H9 (cell line): ENCODE measurements around the gene CAMTA1. TPM values are rescaled to one million over a fixed set of nuclear protein-coding genes. Genes with fewer than 3 reads are reported as not detected.

Experiments used
- DNase-seq: peaks from one replicate; pipeline ENCODE4 v3.0.0-alpha.2; 2017
- H2AFZ ChIP-seq: one replicate; pipeline ENCODE4 v1.6.1; 2013; ENCODE audit warnings: mild to moderate bottlenecking, low read length, control low read depth, moderate library complexity
- H2AK5ac ChIP-seq: 2 replicates; pipeline ENCODE4 v1.6.1; 2013; ENCODE audit warnings: low read length, control low read depth, mixed read lengths; ENCODE audit not compliant: insufficient read length
- H2BK120ac ChIP-seq: one replicate; pipeline ENCODE4 v1.6.1; 2013; ENCODE audit warnings: low read depth, mild to moderate bottlenecking, low read length, control low read depth, inconsistent platforms; ENCODE audit not compliant: poor library complexity, severe bottlenecking
- H2BK12ac ChIP-seq: 2 replicates; pipeline ENCODE4 v1.6.1; 2013; ENCODE audit warnings: low read length, control low read depth, mixed read lengths, low read depth; ENCODE audit not compliant: insufficient read length
- H2BK15ac ChIP-seq: 2 replicates; pipeline ENCODE4 v1.6.1; 2013; ENCODE audit warnings: low read depth, low read length, control low read depth
- H2BK20ac ChIP-seq: one replicate; pipeline ENCODE4 v1.6.1; 2013; ENCODE audit warnings: low read depth, mild to moderate bottlenecking, low read length, control low read depth, inconsistent platforms; ENCODE audit not compliant: poor library complexity, severe bottlenecking
- H2BK5ac ChIP-seq: 2 replicates; pipeline ENCODE4 v1.6.1; 2013; ENCODE audit warnings: low read length, control low read depth, mixed read lengths; ENCODE audit not compliant: insufficient read length
- H3K14ac ChIP-seq: 2 replicates; pipeline ENCODE4 v1.6.1; 2013; ENCODE audit warnings: low read length, control low read depth; ENCODE audit not compliant: insufficient read depth
- H3K18ac ChIP-seq: 2 replicates; pipeline ENCODE4 v1.6.1; 2013; ENCODE audit warnings: low read depth, mild to moderate bottlenecking, mixed read lengths, low read length, control low read depth; ENCODE audit not compliant: insufficient read length
- H3K23ac ChIP-seq: 2 replicates; pipeline ENCODE4 v1.6.1; 2013; ENCODE audit warnings: low read length, control low read depth, mixed read lengths, low read depth; ENCODE audit not compliant: insufficient read length
- H3K23me2 ChIP-seq: 2 replicates; pipeline ENCODE4 v1.6.1; 2013; ENCODE audit warnings: low read depth, mild to moderate bottlenecking, mixed read lengths, low read length, control low read depth; ENCODE audit not compliant: insufficient read length, poor library complexity, severe bottlenecking
- H3K27ac ChIP-seq: 2 replicates; pipeline ENCODE4 v1.5.1; 2013; ENCODE audit warnings: low read length, control low read depth, mixed read lengths, low read depth; ENCODE audit not compliant: insufficient read length
- H3K27me3 ChIP-seq: 2 replicates; pipeline ENCODE4 v1.6.1; 2013; ENCODE audit warnings: low read length, control low read depth, inconsistent platforms; ENCODE audit not compliant: insufficient read depth
- H3K4ac ChIP-seq: 2 replicates; pipeline ENCODE4 v1.6.1; 2013; ENCODE audit warnings: low read depth, mild to moderate bottlenecking, control low read depth, inconsistent platforms, low read length, moderate library complexity
- H3K4me1 ChIP-seq: 2 replicates; pipeline ENCODE4 v1.6.1; 2013; ENCODE audit warnings: low read length, control low read depth, inconsistent platforms; ENCODE audit not compliant: insufficient read depth
- H3K4me2 ChIP-seq: 2 replicates; pipeline ENCODE4 v1.6.1; 2013; ENCODE audit warnings: low read length, control low read depth, mixed read lengths; ENCODE audit not compliant: insufficient read length, insufficient read depth
- H3K56ac ChIP-seq: 2 replicates; pipeline ENCODE4 v1.6.1; 2013; ENCODE audit warnings: low read depth, mild to moderate bottlenecking, mixed read lengths, low read length, control low read depth; ENCODE audit not compliant: insufficient read length
- H3K79me1 ChIP-seq: 2 replicates; pipeline ENCODE4 v1.6.1; 2013; ENCODE audit warnings: low read depth, mild to moderate bottlenecking, moderate library complexity, low read length, control low read depth, inconsistent platforms; ENCODE audit not compliant: insufficient read depth, poor library complexity, severe bottlenecking
- H3K79me2 ChIP-seq: 2 replicates; pipeline ENCODE4 v1.6.1; 2013; ENCODE audit warnings: low read length, control low read depth, inconsistent platforms; ENCODE audit not compliant: insufficient read depth
- H3K9ac ChIP-seq: 2 replicates; pipeline ENCODE4 v1.6.1; 2013; ENCODE audit warnings: low read length, control low read depth, mixed read lengths; ENCODE audit not compliant: insufficient read length; ENCODE audit errors: extremely low read depth
- H3K9me3 ChIP-seq: one replicate; pipeline ENCODE4 v1.6.1; 2013; ENCODE audit warnings: low read depth, low read length, inconsistent platforms; ENCODE audit not compliant: control insufficient read depth
- H3T11ph ChIP-seq: one replicate; pipeline ENCODE4 v1.6.1; 2013; ENCODE audit warnings: mild to moderate bottlenecking, low read length, control low read depth, inconsistent platforms
- H4K20me1 ChIP-seq: one replicate; pipeline ENCODE4 v1.6.1; 2013; ENCODE audit not compliant: control insufficient read depth, insufficient read length, insufficient read depth
- H4K5ac ChIP-seq: 2 replicates; pipeline ENCODE4 v1.6.1; 2013; ENCODE audit warnings: low read depth, mild to moderate bottlenecking, mixed read lengths, low read length, control low read depth; ENCODE audit not compliant: insufficient read length
- H4K8ac ChIP-seq: replicated peaks from 2 replicates; pipeline ENCODE4 v1.6.1; 2013; ENCODE audit warnings: low read length, control low read depth, mixed read lengths, low read depth; ENCODE audit not compliant: insufficient read length
- H4K91ac ChIP-seq: 2 replicates; pipeline ENCODE4 v1.6.1; 2013; ENCODE audit warnings: low read depth, mild to moderate bottlenecking, moderate library complexity, mixed read lengths, low read length, control low read depth; ENCODE audit not compliant: insufficient read length
- H3K27ac Mint-ChIP-seq, 3 experiments: 2 replicates in 2 of 3; 3 replicates in 1 of 3; pipeline ENCODE4 v1.8.0; 2020 to 2021; ENCODE audit warnings: mixed read lengths in 3 of 3, mild to moderate bottlenecking in 1 of 3, moderate library complexity in 1 of 3
- H3K27me3 Mint-ChIP-seq: 2 replicates; pipeline ENCODE4 v1.8.0; 2021; ENCODE audit warnings: low read depth, mild to moderate bottlenecking, moderate library complexity, mixed read lengths
- H3K36me3 Mint-ChIP-seq, 3 experiments: 2 replicates in 2 of 3; 3 replicates in 1 of 3; pipeline ENCODE4 v1.8.0; 2020 to 2021; ENCODE audit warnings: low read depth in 3 of 3, mixed read lengths in 3 of 3; ENCODE audit not compliant: insufficient read depth in 1 of 3
- H3K4me1 Mint-ChIP-seq, 2 experiments: 2 replicates each; pipeline ENCODE4 v1.8.0; 2020; ENCODE audit warnings: mixed read lengths in 2 of 2
- H3K4me3 Mint-ChIP-seq, 2 experiments: 2 replicates in 1 of 2; 3 replicates in 1 of 2; pipeline ENCODE4 v1.8.0; 2020 to 2021; ENCODE audit warnings: mild to moderate bottlenecking in 2 of 2, mixed read lengths in 2 of 2, moderate library complexity in 1 of 2
- H3K9me3 Mint-ChIP-seq, 2 experiments: 2 replicates in 1 of 2; 3 replicates in 1 of 2; pipeline ENCODE4 v1.8.0; 2020; ENCODE audit warnings: mild to moderate bottlenecking in 2 of 2, mixed read lengths in 2 of 2, moderate library complexity in 1 of 2
- WGBS: extraction: QIAGEN DNeasy Blood & Tissue Kit; methylation state at CpG from one replicate; pipeline ENCODE4 v1.1.7; 2013; ENCODE audit warnings: missing lambda C conversion rate, low lambda C conversion rate, mixed read lengths; ENCODE audit not compliant: insufficient read length; ENCODE audit errors: extremely low coverage; 5-methylcytosine and 5-hydroxymethylcytosine counted together
- total RNA-seq: library from RNA; stranded (reverse); gene quantifications from 2 replicates; pipeline ENCODE4 v1.2.1, GENCODE V29; 2021
- TF ChIP-seq, protein P1 (sequence below): fragments of 200-600 bp; sonication (generic); conservative IDR thresholded peaks from 3 replicates; pipeline ENCODE4 v1.8.0; 2021; ENCODE audit warnings: antibody characterized with exemption, mild to moderate bottlenecking

CAMTA1 gene
- total RNA-seq, 1 experiment from 2014 or later: 115 TPM

DNA sequence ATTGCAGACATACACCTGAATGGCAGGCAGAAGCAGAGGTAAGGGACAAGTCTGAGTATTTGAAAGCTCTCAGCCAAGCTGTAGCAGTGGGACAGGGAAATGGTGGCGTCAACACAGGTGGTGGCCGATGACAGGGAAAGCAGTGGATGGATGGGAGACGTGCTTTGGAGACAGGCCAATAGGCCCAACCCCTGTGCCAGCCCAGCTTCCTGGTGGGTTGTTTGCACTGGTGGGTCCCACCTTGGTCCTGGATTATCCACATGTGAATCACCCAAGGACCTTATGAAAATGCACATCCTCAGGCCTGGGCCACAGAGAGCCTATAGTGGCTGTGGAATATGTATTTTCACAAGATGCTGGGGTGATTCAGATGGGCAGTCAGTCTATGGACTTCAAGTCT is 782.1 kb downstream of the CAMTA1 start:
- H3K27ac ChIP-seq: no peak overlapping the region
- H3K4me3 Mint-ChIP-seq: no peak overlapping the region
- no peak overlapping the region for H3K9ac ChIP-seq
- no peaks in the 10 kb centered on the region for H3K9me3 Mint-ChIP-seq
- H2AK5ac ChIP-seq: no peak overlapping the region
- no peaks in the 10 kb centered on the region for H3K36me3 Mint-ChIP-seq
- H3K9me3 ChIP-seq: no peaks in the 10 kb centered on the region
- H3T11ph ChIP-seq: no peak overlapping the region
- H3K4me2 ChIP-seq: no peak overlapping the region
- no peak overlapping the region for H3K23ac ChIP-seq
- H4K91ac ChIP-seq: no peak overlapping the region
- no peak overlapping the region for H2BK5ac ChIP-seq
- no peaks in the 10 kb centered on the region for H3K79me2 ChIP-seq
- H3K27me3 ChIP-seq: no peaks in the 10 kb centered on the region
- no peak overlapping the region for H2BK20ac ChIP-seq
- no peaks in the 10 kb centered on the region for H4K20me1 ChIP-seq
- H3K56ac ChIP-seq: no peak overlapping the region
- H3K79me1 ChIP-seq: no peaks in the 10 kb centered on the region
- no peak overlapping the region for H3K4ac ChIP-seq
- H4K8ac ChIP-seq: no peak overlapping the region
- H4K5ac ChIP-seq: no peak overlapping the region
- no peaks in the 10 kb centered on the region for H3K4me1 ChIP-seq
- no peak overlapping the region for H2BK15ac ChIP-seq
- H3K18ac ChIP-seq: no peak overlapping the region
- no peak overlapping the region for H2BK120ac ChIP-seq
- no peak overlapping the region for H2AFZ ChIP-seq
- DNase-seq: no peak
- peaks cover under 1 to 1% of the 10 kb centered on the region in 2 experiments; a peak in 3 of 4 replicates for H3K4me1 Mint-ChIP-seq
- H3K14ac ChIP-seq: no peak overlapping the region
- H2BK12ac ChIP-seq: no peak overlapping the region
- TF ChIP-seq, protein P1, sequence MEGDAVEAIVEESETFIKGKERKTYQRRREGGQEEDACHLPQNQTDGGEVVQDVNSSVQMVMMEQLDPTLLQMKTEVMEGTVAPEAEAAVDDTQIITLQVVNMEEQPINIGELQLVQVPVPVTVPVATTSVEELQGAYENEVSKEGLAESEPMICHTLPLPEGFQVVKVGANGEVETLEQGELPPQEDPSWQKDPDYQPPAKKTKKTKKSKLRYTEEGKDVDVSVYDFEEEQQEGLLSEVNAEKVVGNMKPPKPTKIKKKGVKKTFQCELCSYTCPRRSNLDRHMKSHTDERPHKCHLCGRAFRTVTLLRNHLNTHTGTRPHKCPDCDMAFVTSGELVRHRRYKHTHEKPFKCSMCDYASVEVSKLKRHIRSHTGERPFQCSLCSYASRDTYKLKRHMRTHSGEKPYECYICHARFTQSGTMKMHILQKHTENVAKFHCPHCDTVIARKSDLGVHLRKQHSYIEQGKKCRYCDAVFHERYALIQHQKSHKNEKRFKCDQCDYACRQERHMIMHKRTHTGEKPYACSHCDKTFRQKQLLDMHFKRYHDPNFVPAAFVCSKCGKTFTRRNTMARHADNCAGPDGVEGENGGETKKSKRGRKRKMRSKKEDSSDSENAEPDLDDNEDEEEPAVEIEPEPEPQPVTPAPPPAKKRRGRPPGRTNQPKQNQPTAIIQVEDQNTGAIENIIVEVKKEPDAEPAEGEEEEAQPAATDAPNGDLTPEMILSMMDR: no peak
- H3K27ac Mint-ChIP-seq: no peak overlapping the region
- peaks cover 2% of the 10 kb centered on the region; the same call in 1 of the 2 replicates for H3K27me3 Mint-ChIP-seq
- WGBS: no CpG with 5 or more reads among the region's 3 CpGs
- no peaks in the 10 kb centered on the region for H3K23me2 ChIP-seq
